HG02938 (cell line): ENCODE data around the gene GIMAP5.

Experiments used
- ATAC-seq: cut with Tn5 transposase; IDR thresholded peaks from one replicate; pipeline ENCODE4 v1.9.1; 2021; ENCODE audit warnings: mild to moderate bottlenecking, moderate library complexity; ENCODE audit not compliant: unreplicated experiment

Gene GIMAP5

DNA sequence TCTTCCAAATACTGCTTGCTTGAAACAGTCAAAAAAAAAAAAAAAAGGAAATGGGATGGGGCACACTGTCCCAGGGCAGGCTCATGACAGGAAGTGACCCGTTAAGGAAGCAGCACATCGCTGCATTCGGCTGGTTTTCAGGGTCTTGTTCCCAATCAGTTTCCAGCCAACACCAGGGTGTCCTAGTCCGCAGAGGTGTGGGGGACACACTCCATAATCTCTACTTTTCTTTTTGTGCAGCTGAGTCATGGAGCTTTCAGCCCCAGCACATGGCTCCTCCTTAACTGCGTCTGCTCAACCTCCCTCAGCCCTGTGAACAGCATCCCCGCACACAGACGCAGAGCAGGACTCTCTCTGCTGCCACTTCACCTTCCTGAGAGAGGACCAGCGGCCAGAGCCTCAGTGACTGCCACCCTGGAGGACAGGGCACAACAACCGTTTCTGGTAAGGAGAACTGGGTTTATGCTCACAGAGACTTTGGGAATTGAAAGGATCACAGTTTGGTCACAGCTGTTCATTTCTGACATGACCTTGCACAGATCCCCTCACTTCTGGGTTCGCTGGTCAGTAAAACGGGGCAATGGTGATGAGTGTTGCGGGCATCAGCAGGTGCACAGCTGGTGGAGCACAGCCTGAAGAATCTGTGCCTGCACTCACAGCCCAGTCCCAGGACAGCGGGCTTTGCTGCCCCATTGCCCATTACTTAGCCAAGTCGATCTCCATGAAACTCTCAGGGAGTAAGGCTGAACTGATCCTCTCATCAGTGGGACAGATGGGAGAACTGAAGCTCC is at the start of gene GIMAP5:
Gene GIMAP5, plus strand, starts transcription at position 154 of the 791 bp plus-strand sequence. CDS start 3,467 bp downstream, outside the sequence.
- ATAC-seq: peak; percentile 57

DNA sequence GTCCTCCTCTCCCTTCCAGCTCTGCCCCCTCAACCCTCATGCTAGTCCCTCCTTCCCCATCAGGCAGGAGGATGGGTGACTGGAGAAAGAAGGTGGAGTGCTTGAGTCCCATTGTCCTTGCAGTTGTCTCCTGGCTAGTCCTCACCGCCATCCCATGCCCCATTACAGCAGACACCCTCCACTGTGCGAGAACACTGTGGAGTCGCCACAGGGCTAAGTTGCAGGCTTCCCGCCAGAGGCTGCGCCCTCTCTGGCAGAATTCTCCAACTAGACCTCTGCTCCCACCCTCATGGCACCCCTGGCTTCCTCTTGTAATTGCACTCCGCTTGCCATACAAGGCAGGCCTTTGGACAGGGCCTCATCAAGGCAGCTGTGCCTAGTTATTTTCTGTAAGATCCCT is 48.6 kb upstream of the GIMAP5 start:
- ATAC-seq: no peak

DNA sequence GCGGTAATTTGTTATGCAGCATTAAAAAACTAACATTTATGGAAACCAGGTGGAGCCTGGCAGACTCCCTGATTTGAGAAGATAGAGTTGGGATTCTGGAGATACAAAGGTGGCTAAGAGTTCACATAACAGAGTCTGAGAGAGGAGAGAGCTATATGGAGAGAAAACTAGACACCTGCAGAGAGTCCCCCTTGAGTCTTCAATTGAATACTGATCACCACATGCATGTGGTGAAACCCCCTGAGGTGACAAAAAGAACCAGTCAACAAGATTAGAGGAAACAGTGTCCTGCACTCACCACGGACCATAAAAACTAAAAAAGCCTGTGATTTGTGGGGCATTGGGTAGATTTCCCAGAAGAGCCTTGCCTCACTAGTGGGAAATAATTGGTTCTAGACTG is 41.6 kb upstream of the GIMAP5 start:
- no peak for ATAC-seq

DNA sequence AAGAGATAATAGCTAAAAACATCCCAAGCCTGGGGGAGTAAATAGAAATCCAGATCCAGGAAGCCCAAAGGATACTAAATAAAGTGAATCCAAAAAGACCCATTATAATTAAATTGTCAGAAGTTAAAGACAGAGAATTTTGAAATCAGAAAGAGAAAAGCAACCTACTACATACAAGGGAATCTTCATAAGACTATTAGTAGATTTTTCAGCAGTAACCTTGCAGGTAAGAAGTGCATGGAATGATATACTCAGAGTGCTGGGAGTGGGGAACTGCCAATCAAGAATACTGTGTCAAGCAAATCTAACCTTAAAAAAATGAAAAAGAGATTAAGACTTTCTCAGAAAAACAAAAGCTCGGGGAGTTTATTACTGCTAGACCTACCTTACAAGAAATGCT is 34.0 kb upstream of the GIMAP5 start:
- ATAC-seq: no peak

DNA sequence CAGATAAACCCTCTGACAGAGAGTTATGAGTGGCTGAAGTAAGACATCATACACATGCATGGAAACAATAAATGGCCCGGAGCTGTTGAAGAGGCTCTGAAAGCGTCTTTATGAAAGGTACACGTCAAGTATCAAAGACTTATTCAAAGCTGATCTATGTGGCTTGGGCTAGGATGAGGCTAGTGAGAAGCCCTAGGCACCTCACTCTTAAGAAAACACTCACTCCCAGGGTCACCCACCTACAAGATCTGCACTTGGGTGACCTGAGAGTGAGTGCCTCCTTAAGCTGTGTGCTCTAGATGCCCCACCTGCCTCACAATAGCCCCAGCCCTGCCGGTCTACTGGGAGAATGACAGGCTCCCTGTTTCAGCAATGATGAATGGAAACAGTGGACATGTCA is 21.9 kb upstream of the GIMAP5 start:
- ATAC-seq: no peak

DNA sequence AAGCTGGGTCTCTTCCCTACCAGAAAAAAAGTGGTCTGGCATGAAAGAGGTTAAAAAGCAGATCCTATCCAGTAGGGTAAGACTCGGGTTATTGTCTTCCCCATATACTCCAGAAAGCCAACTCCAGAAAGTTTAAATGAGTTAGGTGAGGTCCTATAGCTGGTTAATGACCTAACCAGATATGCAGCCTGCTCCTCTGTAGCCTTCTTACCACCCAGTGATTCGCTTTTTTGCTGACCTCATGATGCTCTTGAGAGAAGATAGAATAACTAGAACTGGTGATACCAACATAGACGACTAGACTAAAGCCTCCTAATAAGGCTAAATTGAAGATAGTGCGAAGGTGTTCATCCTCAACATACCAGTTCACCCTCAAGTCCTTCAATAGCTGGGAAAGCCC is 21.5 kb upstream of the GIMAP5 start:
- ATAC-seq: no peak

DNA sequence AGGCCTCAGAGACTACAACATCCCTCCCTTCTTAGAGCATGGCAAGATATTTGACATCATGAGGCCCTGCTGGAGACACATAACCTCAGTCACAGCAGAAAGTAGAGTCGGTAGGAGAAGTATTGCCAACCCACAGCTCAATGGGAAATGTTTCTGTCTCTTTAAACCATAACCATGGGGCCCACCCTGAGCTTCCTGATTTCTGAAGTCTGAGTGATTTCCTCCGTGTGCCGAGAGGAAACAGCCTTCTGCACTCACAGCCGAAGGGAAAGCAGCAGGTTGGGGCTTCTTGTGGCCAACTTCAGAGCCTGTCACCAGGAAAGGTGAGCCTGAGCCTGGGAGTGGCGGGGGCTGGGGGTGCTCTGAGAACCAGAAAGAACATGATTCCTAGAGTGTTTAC is 20.9 kb upstream of the GIMAP5 start, which contains the start of gene GIMAP1:
Gene GIMAP1, plus strand, starts transcription at position 246 of the 400 bp plus-strand sequence. CDS start 2,435 bp downstream, outside the sequence.
- ATAC-seq: no peak

DNA sequence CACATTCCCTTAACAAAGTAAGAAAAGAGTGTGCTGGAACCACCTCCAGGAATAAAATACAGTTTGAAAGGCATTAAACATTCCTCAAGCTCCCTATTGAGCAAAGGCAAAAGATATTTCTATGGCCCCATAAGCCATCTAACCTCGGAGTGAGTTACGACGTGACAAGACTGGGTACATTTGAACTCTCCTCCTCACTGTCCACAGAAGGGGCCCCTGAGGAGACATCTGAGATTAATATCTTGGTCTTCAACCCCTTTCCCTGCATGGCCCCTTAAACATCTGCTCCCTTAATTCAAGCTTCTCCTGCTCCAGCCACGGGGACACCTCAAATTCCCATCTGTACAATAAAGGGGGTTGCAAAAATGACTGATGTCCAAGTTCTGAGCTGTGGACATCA is 20.3 kb upstream of the GIMAP5 start:
- no peak for ATAC-seq

DNA sequence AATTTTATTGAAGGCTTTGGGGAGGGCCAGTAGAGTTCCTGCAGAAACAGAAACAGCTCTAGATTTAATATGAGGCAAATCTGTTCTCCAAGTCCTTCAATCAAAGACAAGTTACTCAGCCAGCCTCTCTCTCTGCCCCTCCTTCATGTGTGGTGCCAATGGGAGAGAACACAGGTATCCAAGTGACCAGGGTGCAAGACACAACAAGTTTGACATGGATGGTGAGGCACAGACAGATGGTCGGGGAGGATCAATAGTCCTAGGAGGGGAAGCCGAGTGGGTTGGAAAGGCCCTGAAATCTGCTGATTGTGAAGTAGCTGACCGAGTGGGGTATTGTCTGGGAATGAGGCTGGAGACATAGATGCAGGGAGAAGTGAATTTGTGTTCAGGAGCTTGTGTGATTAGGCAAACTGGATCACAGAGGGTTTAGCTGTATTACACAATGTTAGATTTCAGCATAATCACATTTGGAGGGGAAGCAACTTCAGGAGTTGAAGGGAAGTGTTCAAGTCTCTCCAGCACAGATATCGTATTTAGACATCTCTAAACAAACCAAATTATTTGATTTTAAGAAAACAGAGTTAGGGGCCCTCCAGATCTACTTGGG is 19.3 kb upstream of the GIMAP5 start:
- no peak for ATAC-seq

DNA sequence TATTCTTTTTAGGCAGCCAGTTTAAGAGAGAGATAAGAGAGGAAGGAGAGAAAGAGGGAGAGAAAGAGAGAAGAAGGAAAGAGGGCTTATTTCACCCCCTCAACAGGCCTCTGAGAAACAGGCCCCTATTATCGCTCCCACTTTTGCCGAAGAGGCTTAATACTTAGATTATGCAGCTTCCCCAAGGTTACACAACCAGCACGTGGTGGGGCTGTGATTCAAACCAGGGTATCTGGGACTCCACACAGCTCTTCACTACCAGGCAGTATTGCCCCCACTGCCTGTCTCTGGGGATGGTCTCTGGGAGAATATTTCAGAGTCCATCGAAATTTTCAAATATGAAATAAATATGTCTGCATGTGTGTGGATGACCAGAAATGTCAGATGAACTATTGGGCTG is 17.8 kb upstream of the GIMAP5 start:
- no peak for ATAC-seq

DNA sequence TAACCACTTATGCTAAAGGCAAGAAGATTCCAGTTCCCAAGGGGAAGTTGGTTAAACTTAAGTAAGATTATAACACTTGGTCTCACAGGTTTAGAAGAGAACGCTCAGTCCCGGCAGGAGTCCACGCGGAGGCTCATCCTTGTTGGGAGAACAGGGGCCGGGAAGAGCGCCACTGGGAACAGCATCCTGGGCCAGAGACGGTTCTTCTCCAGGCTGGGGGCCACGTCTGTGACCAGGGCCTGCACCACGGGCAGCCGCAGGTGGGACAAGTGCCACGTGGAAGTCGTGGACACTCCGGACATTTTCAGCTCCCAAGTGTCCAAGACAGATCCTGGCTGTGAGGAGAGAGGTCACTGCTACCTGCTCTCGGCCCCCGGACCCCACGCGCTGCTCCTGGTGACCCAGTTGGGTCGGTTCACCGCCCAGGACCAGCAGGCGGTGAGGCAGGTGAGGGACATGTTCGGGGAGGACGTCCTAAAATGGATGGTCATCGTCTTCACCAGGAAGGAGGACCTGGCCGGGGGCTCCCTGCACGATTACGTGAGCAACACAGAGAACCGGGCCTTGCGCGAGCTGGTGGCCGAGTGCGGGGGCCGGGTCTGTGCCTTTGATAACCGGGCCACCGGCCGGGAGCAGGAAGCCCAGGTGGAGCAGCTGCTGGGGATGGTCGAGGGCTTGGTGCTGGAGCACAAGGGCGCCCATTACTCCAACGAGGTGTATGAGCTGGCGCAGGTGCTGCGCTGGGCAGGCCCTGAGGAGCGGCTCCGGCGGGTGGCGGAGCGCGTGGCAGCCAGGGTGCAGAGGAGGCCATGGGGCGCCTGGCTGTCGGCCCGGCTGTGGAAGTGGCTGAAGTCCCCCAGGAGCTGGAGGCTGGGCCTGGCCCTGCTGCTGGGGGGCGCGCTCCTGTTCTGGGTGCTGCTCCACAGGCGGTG is 17.0 kb upstream of the GIMAP5 start:
- ATAC-seq: no peak

DNA sequence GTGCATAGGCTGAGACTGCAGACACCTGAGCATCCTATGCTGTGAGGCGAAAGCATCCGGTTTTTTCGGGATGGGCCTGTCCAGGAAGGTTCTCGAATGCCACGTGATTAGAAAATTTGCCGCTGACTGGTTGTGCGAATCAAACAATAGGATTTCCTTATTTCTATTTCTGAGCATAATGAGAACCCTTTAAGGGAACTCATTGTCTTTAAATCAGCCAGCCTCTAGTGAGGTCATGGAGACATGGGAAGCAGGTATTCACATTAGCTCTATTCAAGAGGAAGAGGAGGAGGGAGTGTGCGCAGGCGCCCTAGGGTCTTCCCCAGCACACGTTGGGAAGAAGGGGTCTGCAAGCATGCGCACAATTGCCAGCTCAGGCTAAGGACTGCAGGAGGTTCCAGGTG is 15.2 kb upstream of the GIMAP5 start:
- ATAC-seq: no peak

DNA sequence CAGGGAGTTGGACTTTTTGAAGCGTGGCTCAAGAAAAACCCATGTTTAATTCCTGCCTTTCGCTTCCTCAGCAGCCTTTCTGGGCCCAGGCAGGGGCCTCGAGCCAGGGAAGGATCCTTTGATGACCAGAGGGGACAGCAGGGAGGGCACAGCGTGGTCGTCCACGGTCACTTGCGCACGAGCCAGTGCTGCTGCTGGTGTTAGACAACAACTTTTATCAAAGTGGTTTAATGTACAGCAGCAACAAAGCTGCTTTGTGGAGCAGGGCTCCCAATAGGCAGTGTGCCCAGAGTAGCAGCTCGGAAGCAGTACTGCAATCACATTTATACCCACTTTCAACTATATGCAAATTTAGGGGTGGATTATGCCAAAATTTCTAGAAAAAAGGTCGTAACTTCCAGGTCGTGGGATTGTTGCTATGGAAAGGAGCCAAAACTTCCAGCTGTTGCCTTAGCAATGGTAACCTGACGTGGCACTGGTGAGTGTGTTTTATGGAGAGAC is 14.7 kb upstream of the GIMAP5 start:
- no peak for ATAC-seq

DNA sequence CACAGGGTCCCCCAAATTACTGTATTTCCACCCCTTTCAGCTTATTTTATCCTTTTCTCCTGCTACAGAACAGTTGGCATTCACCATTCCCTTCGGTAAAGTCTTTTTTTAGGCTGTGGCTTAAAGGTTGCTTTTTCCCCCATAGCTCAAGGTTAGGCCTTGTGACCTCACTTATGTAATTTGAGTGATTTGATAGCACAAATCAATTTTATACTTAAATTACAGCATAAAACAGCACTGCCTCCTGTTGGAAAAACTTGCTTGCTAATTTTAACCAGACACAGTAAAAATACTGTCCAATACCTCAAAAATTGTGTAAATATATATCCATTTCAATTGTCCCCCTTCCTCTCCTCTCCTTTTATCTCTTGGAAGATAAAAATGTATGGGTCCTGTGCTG is 13.8 kb upstream of the GIMAP5 start:
- ATAC-seq: no peak

DNA sequence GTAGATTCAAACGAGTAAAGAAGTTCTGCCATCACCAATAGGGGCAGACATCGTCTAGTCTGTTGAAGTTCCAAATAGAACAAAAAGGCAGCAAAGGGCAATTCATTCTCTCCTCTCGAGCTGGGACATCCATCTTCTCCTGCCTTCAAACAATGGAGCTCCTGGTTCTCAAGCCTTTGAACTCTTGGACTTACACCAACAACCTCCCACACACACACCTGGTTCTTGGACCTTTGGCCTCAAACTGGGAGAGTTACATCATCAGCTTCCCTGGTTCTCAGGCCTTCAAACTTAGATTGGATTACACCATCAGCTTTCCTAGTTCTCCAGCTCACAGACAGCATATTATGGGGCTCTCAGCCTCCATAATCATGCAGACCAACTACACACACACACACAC is 9.8 kb upstream of the GIMAP5 start:
- no peak for ATAC-seq

DNA sequence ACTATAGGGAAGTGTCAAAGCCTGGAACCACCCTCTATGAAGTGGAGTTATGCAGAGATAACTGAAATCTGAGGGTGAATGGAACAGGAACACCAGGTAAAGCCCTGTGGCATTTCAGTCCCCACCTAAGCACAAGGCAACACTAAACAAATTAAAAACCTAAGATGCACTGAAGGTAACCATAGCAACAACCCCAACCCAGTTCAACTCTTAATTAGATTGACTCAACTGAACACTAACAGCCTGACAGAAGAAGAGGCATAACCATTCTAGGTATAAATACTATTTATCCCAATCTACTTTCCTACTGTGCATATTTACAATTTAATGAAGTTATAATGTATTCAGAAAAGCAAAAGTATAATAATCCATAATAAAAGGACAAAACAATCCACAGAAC is 9.2 kb upstream of the GIMAP5 start:
- ATAC-seq: no peak

DNA sequence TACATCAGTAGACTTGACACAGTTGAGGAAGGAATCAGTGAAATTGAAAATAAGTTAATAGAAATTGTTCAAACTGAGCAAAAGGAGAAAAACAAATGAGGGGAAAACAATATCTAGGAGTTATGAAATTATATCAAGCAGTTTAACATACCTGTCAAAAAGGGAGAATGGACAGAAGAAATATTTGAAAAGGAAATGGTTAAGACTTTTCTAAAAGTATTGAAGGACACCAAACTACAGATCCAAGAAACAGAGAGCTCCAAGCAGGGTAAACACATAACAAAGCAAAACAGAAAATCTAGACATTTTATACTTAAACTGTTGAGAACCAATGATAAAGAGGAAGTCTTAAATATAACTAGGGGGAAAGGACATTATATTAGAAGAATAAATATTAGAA is 8.6 kb upstream of the GIMAP5 start:
- no peak for ATAC-seq

DNA sequence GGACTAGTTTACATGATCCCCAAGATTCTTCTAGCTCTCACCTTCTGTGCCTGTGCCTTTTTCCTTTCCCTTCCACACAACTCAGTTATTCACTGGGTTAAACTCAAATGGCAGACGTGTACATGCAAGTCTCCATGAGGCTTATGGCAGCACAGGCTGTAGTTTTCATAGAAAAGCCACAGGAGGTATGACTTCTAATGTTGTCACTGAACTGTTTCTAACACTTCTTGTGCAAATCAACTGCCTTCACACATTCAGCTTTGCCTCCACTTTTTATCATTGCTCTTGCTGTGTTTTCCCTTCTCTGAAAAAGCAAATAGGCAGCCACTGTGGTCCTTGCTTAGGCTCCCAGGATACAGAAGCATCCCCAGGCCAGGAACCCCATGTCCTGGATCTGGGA is 5.3 kb upstream of the GIMAP5 start:
- ATAC-seq: no peak

DNA sequence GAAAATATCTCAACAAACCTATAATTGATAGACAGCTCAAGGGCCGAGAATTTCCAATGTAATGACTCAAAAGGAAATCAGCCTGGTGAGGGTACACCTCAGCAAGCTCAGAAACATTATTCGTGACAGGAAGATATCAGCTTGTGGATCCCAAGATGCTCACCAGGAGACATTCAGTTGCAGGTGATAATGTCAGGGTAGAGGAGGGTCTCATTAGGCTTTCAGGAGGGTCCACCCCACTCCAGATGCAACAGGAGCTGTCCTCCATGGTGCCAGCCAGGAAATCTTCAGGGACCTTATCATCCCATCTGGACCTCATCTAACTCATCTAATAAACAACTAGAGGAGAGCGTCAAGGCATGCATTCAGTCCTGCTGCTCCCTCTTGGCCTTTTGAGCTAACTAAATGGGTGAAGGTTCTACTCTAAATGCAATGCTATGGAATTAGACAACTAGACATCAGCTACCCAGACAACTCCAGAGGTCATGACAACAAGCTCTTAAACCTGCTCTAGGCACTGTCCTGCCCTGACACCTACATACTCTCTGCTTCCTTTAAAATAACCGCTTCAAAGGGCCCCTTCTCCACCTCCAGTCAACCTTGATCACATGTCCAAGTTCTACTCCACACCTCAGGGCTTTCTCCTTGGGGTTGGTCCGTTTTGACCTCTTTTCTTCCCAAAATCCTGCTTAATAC is 4.3 kb upstream of the GIMAP5 start:
- no peak for ATAC-seq

DNA sequence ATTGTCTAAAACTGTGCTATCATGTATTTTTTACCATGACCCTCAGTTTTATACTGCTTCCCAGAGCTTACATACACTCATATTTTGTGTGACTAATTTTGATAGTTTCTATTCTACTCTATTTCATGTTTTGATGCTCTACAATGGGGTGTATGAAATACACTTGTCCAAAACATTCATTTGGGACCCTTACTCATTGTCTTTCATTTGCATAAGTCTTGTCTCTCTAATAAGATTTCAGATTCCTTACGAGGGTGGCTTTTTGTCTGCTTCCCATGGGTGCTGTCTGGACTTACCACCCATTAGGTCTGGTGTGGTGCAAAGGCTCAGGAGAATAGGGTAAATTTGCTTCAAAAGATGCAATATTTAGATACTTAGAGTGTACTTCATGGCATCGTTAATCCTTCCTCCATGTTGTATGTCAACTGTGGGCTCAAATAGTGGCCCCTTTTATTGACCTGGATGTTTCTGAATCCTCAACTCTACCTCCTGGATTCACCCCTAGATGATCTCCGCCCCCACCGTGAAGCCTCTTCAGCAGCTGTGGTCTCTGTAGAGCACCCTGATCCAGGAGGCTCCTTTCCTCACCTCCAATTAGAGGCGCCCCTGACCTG is 3.6 kb upstream of the GIMAP5 start:
- ATAC-seq: no peak
